Fibroblast of lung (primary cell): ENCODE results near the gene PTPRQ. TPM values are rescaled to one million over a fixed set of nuclear protein-coding genes. Genes with fewer than 3 reads are reported as not detected.

Experiments
- DNase-seq, 2 donors: peaks; one replicate each; pipeline versions ENCODE4 v3.0.0 to v3.0.0-alpha.2; 2010; ENCODE audit warnings: low read depth in 2 of 2
- H2AFZ ChIP-seq: 2 replicates; pipeline ENCODE4 v1.5.1; 2012; ENCODE audit warnings: low read length, control low read depth, inconsistent platforms
- H3K27ac ChIP-seq: 2 replicates; pipeline ENCODE4 v1.5.1; 2011; ENCODE audit warnings: low read length, control low read depth; ENCODE audit not compliant: insufficient read depth
- H3K27me3 ChIP-seq: 2 replicates; pipeline ENCODE4 v1.5.1; 2011; ENCODE audit warnings: mild to moderate bottlenecking, low read length; ENCODE audit not compliant: control insufficient read depth, insufficient read depth
- H3K36me3 ChIP-seq: 2 replicates; pipeline ENCODE4 v1.5.1; 2011; ENCODE audit warnings: low read length; ENCODE audit not compliant: control insufficient read depth, insufficient read depth
- H3K4me1 ChIP-seq: 2 replicates; pipeline ENCODE4 v1.5.1; 2011; ENCODE audit warnings: low read length; ENCODE audit not compliant: control insufficient read depth, insufficient read depth; ENCODE audit errors: extremely low read depth
- H3K4me2 ChIP-seq: 2 replicates; pipeline ENCODE4 v1.5.1; 2011; ENCODE audit warnings: low read length, control low read depth; ENCODE audit not compliant: insufficient read depth; ENCODE audit errors: extremely low read depth
- H3K4me3 ChIP-seq, 4 experiments: fragments of 200-600 bp in 1 of 4; sonication (generic) in 1 of 4; replicated peaks in 1 of 4; 2 replicates each; pipeline ENCODE4 v1.5.1; 2011 to 2016; ENCODE audit warnings: low read length in 4 of 4, low read depth in 3 of 4, mild to moderate bottlenecking in 3 of 4, control low read depth in 2 of 4, inconsistent platforms in 1 of 4, mixed read lengths in 1 of 4; ENCODE audit not compliant: insufficient read depth in 1 of 4; ENCODE audit errors: control extremely low read depth in 1 of 4
- H3K79me2 ChIP-seq: 2 replicates; pipeline ENCODE4 v1.5.1; 2012; ENCODE audit warnings: mild to moderate bottlenecking, low read length, inconsistent platforms; ENCODE audit not compliant: control insufficient read depth, insufficient read depth
- H3K9ac ChIP-seq: 2 replicates; pipeline ENCODE4 v1.5.1; 2011; ENCODE audit warnings: mild to moderate bottlenecking, low read length, control low read depth; ENCODE audit not compliant: insufficient read depth
- H3K9me3 ChIP-seq: 2 replicates; pipeline ENCODE4 v1.5.1; 2012; ENCODE audit warnings: low read depth, low read length; ENCODE audit not compliant: control insufficient read depth, insufficient read depth
- H4K20me1 ChIP-seq: 2 replicates; pipeline ENCODE4 v1.5.1; 2011; ENCODE audit warnings: low read length; ENCODE audit not compliant: control insufficient read depth, insufficient read depth; ENCODE audit errors: extremely low read depth
- CTCF ChIP-seq, 2 donors: IDR thresholded peaks in 1 of 2; conservative IDR thresholded peaks in 1 of 2; 1 replicate in 1 of 2; 2 replicates in 1 of 2; pipeline ENCODE4 v1.5.1; 2011 to 2012; ENCODE audit warnings: low read length in 2 of 2, control low read depth in 1 of 2, inconsistent platforms in 1 of 2, low read depth in 1 of 2, mild to moderate bottlenecking in 1 of 2
- EZH2 ChIP-seq: IDR thresholded peaks from 2 replicates; pipeline ENCODE4 v1.5.1; 2012; ENCODE audit warnings: low read length, control low read depth, mild to moderate bottlenecking; ENCODE audit errors: missing control alignments
- polyA plus RNA-seq, 2 donors: library from polyadenylated mRNA; depleted of rRNA in 1 of 2; stranded (reverse) in 1 of 2; unstranded in 1 of 2; fragments of >200 nt; gene quantifications; 2 replicates each; pipeline ENCODE4 v1.2.1, GENCODE V29; 2011 to 2012; ENCODE audit warnings: missing spikeins in 1 of 2
- total RNA-seq: library from RNA; depleted of rRNA; stranded (reverse); fragments of >200 nt; gene quantifications from 2 replicates; pipeline ENCODE4 v1.2.1, GENCODE V29; 2014

Gene PTPRQ
- total and polyA plus RNA-seq, 2 donors (not counting 1 experiment from before 2014, with no cell fraction given): 1.3 to 7.7 TPM

GRCh38 chr12:80469681-80470080 is 25.6 kb downstream of the PTPRQ start:
- Histone ChIP-seq H3K4me1 (no peaks in the 10 kb centered on the region), H3K4me3 (no peak overlapping the region), H3K9ac (no peak overlapping the region), H3K79me2 (no peaks in the 10 kb centered on the region), H3K27ac (no peak overlapping the region), H4K20me1 (no peaks in the 10 kb centered on the region), H2AFZ (no peak overlapping the region), H3K36me3 (no peaks in the 10 kb centered on the region), H3K9me3 (no peaks in the 10 kb centered on the region), H3K27me3 (no peaks in the 10 kb centered on the region), H3K4me2 (no peak overlapping the region)
- no peak for TF ChIP-seq CTCF (conservative IDR thresholded peaks at IDR 0.05 in 1 of 2, IDR thresholded peaks at IDR 0.05 in 1 of 2; ENCODE audit: low read depth in 1 of 2, low read length in 2 of 2)
- TF ChIP-seq EZH2: no peak
- DNase-seq: peak in 1 of 2 donors; percentile 44

DNA sequence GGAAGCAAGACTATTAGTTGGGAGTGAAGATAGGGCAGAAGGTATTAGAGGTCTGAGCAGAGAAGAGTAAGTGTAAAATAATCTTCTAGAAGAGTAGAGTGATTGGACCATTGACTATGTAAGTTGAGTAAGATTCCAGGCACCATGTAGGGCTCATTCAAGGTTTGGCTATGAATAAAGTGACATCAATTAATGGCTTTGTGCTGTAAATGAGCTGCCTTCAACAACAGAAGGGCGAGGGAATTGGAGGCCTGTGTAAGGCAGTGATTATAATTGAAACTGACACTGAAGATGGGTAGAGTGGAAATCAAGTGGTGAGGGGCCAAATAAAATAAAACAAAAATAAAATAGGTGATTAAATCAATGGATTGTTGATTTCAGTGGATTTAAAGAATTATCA is 26.4 kb downstream of the PTPRQ start:
- Histone ChIP-seq H3K9ac (no peak overlapping the region), H3K79me2 (no peaks in the 10 kb centered on the region), H3K9me3 (no peaks in the 10 kb centered on the region), H3K27ac (no peak overlapping the region), H3K36me3 (no peaks in the 10 kb centered on the region), H3K4me1 (no peaks in the 10 kb centered on the region), H3K4me3 (no peak overlapping the region), H4K20me1 (no peaks in the 10 kb centered on the region), H3K4me2 (no peak overlapping the region), H2AFZ (no peak overlapping the region), H3K27me3 (no peaks in the 10 kb centered on the region)
- no peak for TF ChIP-seq CTCF (conservative IDR thresholded peaks at IDR 0.05 in 1 of 2, IDR thresholded peaks at IDR 0.05 in 1 of 2; ENCODE audit: low read depth in 1 of 2, low read length in 2 of 2)
- TF ChIP-seq EZH2: no peak
- DNase-seq: no peak

- H3K79me2 ChIP-seq: no peaks in the 10 kb centered on the region
- no peaks in the 10 kb centered on the region for H3K27me3 ChIP-seq
- H3K9ac ChIP-seq: no peak overlapping the region
- no peaks in the 10 kb centered on the region for H4K20me1 ChIP-seq
- no peak overlapping the region for H3K27ac ChIP-seq
- no peak overlapping the region for H2AFZ ChIP-seq
- peak; percentile 9 to 14 for DNase-seq
- H3K4me2 ChIP-seq: no peak overlapping the region
- H3K4me3 ChIP-seq: no peak overlapping the region
- H3K9me3 ChIP-seq: no peaks in the 10 kb centered on the region
- TF ChIP-seq EZH2 (no peak), CTCF (conservative IDR thresholded peaks at IDR 0.05 in 1 of 2, IDR thresholded peaks at IDR 0.05 in 1 of 2; ENCODE audit: low read depth in 1 of 2, low read length in 2 of 2) (no peak)
- H3K36me3 ChIP-seq: no peaks in the 10 kb centered on the region
- no peaks in the 10 kb centered on the region for H3K4me1 ChIP-seq
Observed at GRCh38 chr12:80472236-80472635, 28.2 kb downstream of the PTPRQ start.
